GM18861 (cell line): ENCODE measurements around the gene CELF2.

ENCODE experiments used
- ATAC-seq: cut with Tn5 transposase; IDR thresholded peaks from one replicate; pipeline ENCODE4 v1.9.1; 2021; ENCODE audit not compliant: unreplicated experiment

The CELF2 gene

GRCh38 chr10:11192304-11193000 lies 174.8 kb downstream of the CELF2 start:
- no peak for ATAC-seq

GRCh38 chr10:11193001-11193551 lies 175.4 kb downstream of the CELF2 start:
- ATAC-seq, result no peak

GRCh38 chr10:11194859-11195586 lies 177.4 kb downstream of the CELF2 start:
- no peak for ATAC-seq

GRCh38 chr10:11195623-11196022 lies 178.0 kb downstream of the CELF2 start:
- no peak for ATAC-seq

- peak; percentile 83 for ATAC-seq
Observed at GRCh38 chr10:11197266-11197712, 179.6 kb downstream of the CELF2 start.

GRCh38 chr10:11197878-11198277 lies 180.2 kb downstream of the CELF2 start:
- no peak for ATAC-seq

- no peak for ATAC-seq
Observed at GRCh38 chr10:11201911-11202310, 184.2 kb downstream of the CELF2 start.

GRCh38 chr10:11204351-11204942 lies 186.8 kb downstream of the CELF2 start:
- no peak for ATAC-seq

- no peak for ATAC-seq
Observed at GRCh38 chr10:11205030-11205772, 187.5 kb downstream of the CELF2 start.

GRCh38 chr10:11206676-11207559 lies 189.2 kb downstream of the CELF2 start:
- no peak for ATAC-seq

- no peak for ATAC-seq
Observed at GRCh38 chr10:11207560-11207844, 189.8 kb downstream of the CELF2 start.

- no peak for ATAC-seq
Observed at GRCh38 chr10:11208243-11208642, 190.6 kb downstream of the CELF2 start.

GRCh38 chr10:11208908-11209829 lies 191.5 kb downstream of the CELF2 start:
- ATAC-seq, result peak; percentile 59

GRCh38 chr10:11209830-11210181 lies 192.1 kb downstream of the CELF2 start:
- ATAC-seq, result peak; percentile 38

GRCh38 chr10:11210211-11210922 lies 192.7 kb downstream of the CELF2 start:
- no peak for ATAC-seq

- no peak for ATAC-seq
Observed at GRCh38 chr10:11212288-11213085, 194.8 kb downstream of the CELF2 start.

GRCh38 chr10:11213137-11213536 lies 195.5 kb downstream of the CELF2 start:
- no peak for ATAC-seq

- no peak for ATAC-seq
Observed at GRCh38 chr10:11214407-11214806, 196.7 kb downstream of the CELF2 start.
